Measurements from ENCODE around the gene MLLT1. TPM values are rescaled to one million over a fixed set of nuclear protein-coding genes. Genes with fewer than 3 reads are reported as not detected.
A peak's percentile ranks its signal among the peaks of the same experiment; 100 is the strongest.

MLLT1 gene
- total and polyA plus RNA-seq, 2 experiments from 2014 or later, result 13.3 to 19.1 TPM

- Histone ChIP-seq H3K4me3 (peak overlapping the region; percentile 51), H3K4me1 (ENCODE audit: insufficient read depth) (peaks cover 79% of the 10 kb centered on the region), H3F3A (ENCODE audit: insufficient read depth) (peaks cover 51% of the 10 kb centered on the region), H3K27ac (peak overlapping the region; percentile 97), H3K27me3 (replicated peaks; ENCODE audit: insufficient read depth) (no peaks in the 10 kb centered on the region), H3K9me2 (ENCODE audit: insufficient read depth) (no peaks in the 10 kb centered on the region), H3K36me3 (ENCODE audit: low read depth) (no peaks in the 10 kb centered on the region), H3K4me2 (ENCODE audit: unreplicated experiment) (peak overlapping the region; percentile 73), H3K9me3 (ENCODE audit: low read depth) (no peaks in the 10 kb centered on the region), H4K20me1 (ENCODE audit: insufficient read depth) (no peaks in the 10 kb centered on the region), H3K9ac (peak overlapping the region; percentile 82), H3K79me2 (ENCODE audit: insufficient read depth) (peaks cover 83% of the 10 kb centered on the region), H2AFZ (no peak overlapping the region)
- WGBS, 2 experiments (ENCODE audit: low coverage in 1 of 2, low lambda C conversion rate in 2 of 2, missing lambda C conversion rate in 2 of 2), result 18 to 19% methylated on average over 14 to 15 of the region's 15 CpGs
- DNase-seq, result peak; percentile 38
- in situ Hi-C loops (cut with MboI), result no loop called here
- TF ChIP-seq EZH2phosphoT487 (IDR thresholded peaks at IDR 0.05; ENCODE audit: insufficient read depth, low read depth), result no peak
- TF ChIP-seq EZH2 (IDR thresholded peaks at IDR 0.05; ENCODE audit: insufficient read depth, poor library complexity, severe bottlenecking), result no peak
These were observed 5.0 kb downstream of the MLLT1 start for GRCh38 chr19:6274756-6275155.

GRCh38 chr19:6273701-6274601, 5.8 kb downstream of the MLLT1 start:
- in situ Hi-C loops (cut with MboI), result no loop called here
- Histone ChIP-seq H3K9me2 (ENCODE audit: insufficient read depth) (no peaks in the 10 kb centered on the region), H3K79me2 (ENCODE audit: insufficient read depth) (peaks cover 86% of the 10 kb centered on the region), H3K27ac (peak overlapping the region; percentile 97), H3K4me2 (ENCODE audit: unreplicated experiment) (peak overlapping the region; percentile 87), H3K27me3 (replicated peaks; ENCODE audit: insufficient read depth) (no peaks in the 10 kb centered on the region), H3F3A (ENCODE audit: insufficient read depth) (peaks cover 51% of the 10 kb centered on the region), H2AFZ (no peak overlapping the region), H4K20me1 (ENCODE audit: insufficient read depth) (no peaks in the 10 kb centered on the region), H3K9me3 (ENCODE audit: low read depth) (no peaks in the 10 kb centered on the region), H3K4me3 (peak overlapping the region; percentile 51), H3K9ac (peak overlapping the region; percentile 82), H3K36me3 (ENCODE audit: low read depth) (no peaks in the 10 kb centered on the region), H3K4me1 (ENCODE audit: insufficient read depth) (peaks cover 79% of the 10 kb centered on the region)
- no peak for TF ChIP-seq EZH2 (IDR thresholded peaks at IDR 0.05; ENCODE audit: insufficient read depth, poor library complexity, severe bottlenecking)
- TF ChIP-seq EZH2phosphoT487 (IDR thresholded peaks at IDR 0.05; ENCODE audit: insufficient read depth, low read depth), result 0 out of 2 replicates have a peak, but pooled peaks have one; percentile 57
- peak; percentile 99 for DNase-seq
- WGBS, 2 experiments (ENCODE audit: low coverage in 1 of 2, low lambda C conversion rate in 2 of 2, missing lambda C conversion rate in 2 of 2), result 1 to 2% methylated on average over 30 of the region's 30 CpGs

- Histone ChIP-seq H3K36me3 (ENCODE audit: low read depth) (no peaks in the 10 kb centered on the region), H3K4me2 (ENCODE audit: unreplicated experiment) (peak overlapping the region; percentile 87), H3K79me2 (ENCODE audit: insufficient read depth) (peaks cover 86% of the 10 kb centered on the region), H3K4me1 (ENCODE audit: insufficient read depth) (peaks cover 75% of the 10 kb centered on the region), H2AFZ (no peak overlapping the region), H3K27ac (peak overlapping the region; percentile 97), H4K20me1 (ENCODE audit: insufficient read depth) (no peaks in the 10 kb centered on the region), H3K9me2 (ENCODE audit: insufficient read depth) (no peaks in the 10 kb centered on the region), H3F3A (ENCODE audit: insufficient read depth) (peaks cover 51% of the 10 kb centered on the region), H3K27me3 (replicated peaks; ENCODE audit: insufficient read depth) (no peaks in the 10 kb centered on the region), H3K9me3 (ENCODE audit: low read depth) (no peaks in the 10 kb centered on the region), H3K9ac (peak overlapping the region; percentile 82), H3K4me3 (peak overlapping the region; percentile 54)
- WGBS, 2 experiments (ENCODE audit: low coverage in 1 of 2, low lambda C conversion rate in 2 of 2, missing lambda C conversion rate in 2 of 2), result 45 to 53% methylated on average over 22 of the region's 22 CpGs
- in situ Hi-C loops (cut with MboI), result no loop called here
- DNase-seq, result no peak
- TF ChIP-seq EZH2 (IDR thresholded peaks at IDR 0.05; ENCODE audit: insufficient read depth, poor library complexity, severe bottlenecking), result no peak
- no peak for TF ChIP-seq EZH2phosphoT487 (IDR thresholded peaks at IDR 0.05; ENCODE audit: insufficient read depth, low read depth)
These were observed 6.7 kb downstream of the MLLT1 start for GRCh38 chr19:6272913-6273600.

- 33 to 38% methylated on average over 11 of the region's 11 CpGs for WGBS, 2 experiments (ENCODE audit: low coverage in 1 of 2, low lambda C conversion rate in 2 of 2, missing lambda C conversion rate in 2 of 2)
- no peaks in the 10 kb centered on the region for H4K20me1 ChIP-seq (ENCODE audit: insufficient read depth)
- no peak overlapping the region for H2AFZ ChIP-seq
- no peaks in the 10 kb centered on the region for H3K27me3 ChIP-seq (replicated peaks; ENCODE audit: insufficient read depth)
- H3K9me2 ChIP-seq (ENCODE audit: insufficient read depth), result no peaks in the 10 kb centered on the region
- peaks cover 69% of the 10 kb centered on the region for H3K4me1 ChIP-seq (ENCODE audit: insufficient read depth)
- DNase-seq, result no peak
- H3K4me3 ChIP-seq, result peak overlapping the region; percentile 54
- H3K9me3 ChIP-seq (ENCODE audit: low read depth), result no peaks in the 10 kb centered on the region
- peak overlapping the region; percentile 82 for H3K9ac ChIP-seq
- TF ChIP-seq EZH2phosphoT487 (IDR thresholded peaks at IDR 0.05; ENCODE audit: insufficient read depth, low read depth) (no peak), EZH2 (IDR thresholded peaks at IDR 0.05; ENCODE audit: insufficient read depth, poor library complexity, severe bottlenecking) (no peak)
- in situ Hi-C loops (cut with MboI), result no loop called here
- peak overlapping the region; percentile 87 for H3K4me2 ChIP-seq (ENCODE audit: unreplicated experiment)
- peaks cover 86% of the 10 kb centered on the region for H3K79me2 ChIP-seq (ENCODE audit: insufficient read depth)
- peaks cover 50% of the 10 kb centered on the region for H3F3A ChIP-seq (ENCODE audit: insufficient read depth)
- H3K27ac ChIP-seq, result peak overlapping the region; percentile 97
- no peaks in the 10 kb centered on the region for H3K36me3 ChIP-seq (ENCODE audit: low read depth)
These were observed 7.4 kb downstream of the MLLT1 start for GRCh38 chr19:6272411-6272791.

Measured in GM23248 (cell line).